H1 (cell line): ENCODE measurements around the gene DOCK10. TPM values are rescaled to one million over a fixed set of nuclear protein-coding genes. Genes with fewer than 3 reads are reported as not detected.

Experiments
- CTCF ChIA-PET: fragments of 300-600 bp; sonication (Branson Sonifier 250); formaldehyde crosslinking; loops from one replicate; lab custom pipeline; 2021; ENCODE audit not compliant: partially characterized antibody; lab: Charles Lee
- POLR2A ChIA-PET: fragments of 300-600 bp; sonication (Branson Sonifier 250); formaldehyde crosslinking; loops from one replicate; lab custom pipeline; 2021; ENCODE audit warnings: inconsistent platforms; ENCODE audit not compliant: partially characterized antibody; lab: Charles Lee
- DNase-seq, 2 experiments: peaks; one replicate each; pipeline versions ENCODE4 v3.0.0 to v3.0.0-alpha.2; 2010 to 2022; ENCODE audit warnings: low spot score in 2 of 2, low read depth in 1 of 2, mixed read lengths in 1 of 2
- FAIRE-seq: peaks from 2 replicates; lab custom pipeline; 2011; peaks lifted over from hg19 to GRCh38; lab: Jason Lieb, UNC
- H2AFZ ChIP-seq: 2 replicates; pipeline ENCODE4 v1.8.1; 2012; ENCODE audit warnings: low read length, inconsistent platforms
- H2AK5ac ChIP-seq: 2 replicates; pipeline ENCODE4 v1.6.1; 2013; ENCODE audit warnings: low read depth, low read length
- H2BK120ac ChIP-seq: replicated peaks from 2 replicates; pipeline ENCODE3; 2013; ENCODE audit warnings: low read depth, low read length, inconsistent platforms
- H2BK12ac ChIP-seq: 2 replicates; pipeline ENCODE4 v1.6.1; 2013; ENCODE audit warnings: low read depth, low read length
- H2BK15ac ChIP-seq: 2 replicates; pipeline ENCODE4 v1.6.1; 2013; ENCODE audit warnings: low read length
- H2BK20ac ChIP-seq: 2 replicates; pipeline ENCODE4 v1.6.1; 2013; ENCODE audit warnings: low read length
- H2BK5ac ChIP-seq: 2 replicates; pipeline ENCODE4 v1.6.1; 2013; ENCODE audit warnings: low read depth, low read length
- H3K14ac ChIP-seq: 2 replicates; pipeline ENCODE4 v1.6.1; 2013; ENCODE audit warnings: inconsistent platforms; ENCODE audit not compliant: insufficient read length
- H3K18ac ChIP-seq: 2 replicates; pipeline ENCODE4 v1.6.1; 2013; ENCODE audit warnings: low read length; ENCODE audit errors: extremely low read depth
- H3K23ac ChIP-seq: 2 replicates; pipeline ENCODE4 v1.6.1; 2013; ENCODE audit warnings: inconsistent platforms; ENCODE audit not compliant: insufficient read length
- H3K23me2 ChIP-seq: 2 replicates; pipeline ENCODE4 v1.6.1; 2013; ENCODE audit warnings: low read depth, low read length
- H3K27ac ChIP-seq: 2 replicates; pipeline ENCODE4 v1.6.1; 2011; ENCODE audit warnings: low read depth, low read length, inconsistent platforms
- H3K27me3 ChIP-seq, 4 experiments: replicated peaks in 1 of 4; 1 replicate in 1 of 4; 2 replicates in 3 of 4; pipeline versions ENCODE4 v1.6.1 to v1.8.1; 2011 to 2013; ENCODE audit warnings: low read length in 3 of 4, mild to moderate bottlenecking in 3 of 4, inconsistent platforms in 2 of 4, mixed read lengths in 2 of 4, moderate library complexity in 1 of 4; ENCODE audit not compliant: control insufficient read depth in 3 of 4, insufficient read depth in 3 of 4; ENCODE audit errors: extremely low read depth in 1 of 4
- H3K36me3 ChIP-seq, 4 experiments: 2 replicates each; pipeline versions ENCODE4 v1.6.1 to v1.8.1; 2011 to 2013; ENCODE audit warnings: mild to moderate bottlenecking in 4 of 4, low read length in 3 of 4, moderate library complexity in 2 of 4, control low read depth in 1 of 4, inconsistent platforms in 1 of 4; ENCODE audit not compliant: insufficient read depth in 4 of 4, control insufficient read depth in 2 of 4
- H3K4ac ChIP-seq: replicated peaks from 2 replicates; pipeline ENCODE3; 2013; ENCODE audit warnings: low read length, low read depth, mixed read lengths, inconsistent platforms; ENCODE audit not compliant: insufficient read length
- H3K4me1 ChIP-seq, 4 experiments: replicated peaks in 1 of 4; 1 replicate in 1 of 4; 2 replicates in 3 of 4; pipeline versions ENCODE4 v1.6.1 to v1.8.1; 2011 to 2013; ENCODE audit warnings: low read length in 3 of 4, inconsistent platforms in 2 of 4, mixed read lengths in 1 of 4; ENCODE audit not compliant: insufficient read depth in 4 of 4, control insufficient read depth in 3 of 4
- H3K4me2 ChIP-seq, 2 experiments: 2 replicates each; pipeline versions ENCODE4 v1.6.1 to v1.8.1; 2011 to 2013; ENCODE audit warnings: low read depth in 2 of 2, low read length in 2 of 2, control low read depth in 1 of 2, inconsistent platforms in 1 of 2, mild to moderate bottlenecking in 1 of 2; ENCODE audit not compliant: insufficient read depth in 1 of 2
- H3K4me3 ChIP-seq, 4 experiments: fragments of 200-600, 300-600 bp in 1 of 4; sonication (generic), shearing (Covaris generic), sonication (Bioruptor Twin) in 1 of 4; 2 replicates each; pipeline versions ENCODE4 v1.5.1 to v1.8.1; 2011 to 2016; ENCODE audit warnings: low read length in 4 of 4, low read depth in 3 of 4, control low read depth in 2 of 4, inconsistent platforms in 2 of 4, mild to moderate bottlenecking in 2 of 4, mixed read lengths in 1 of 4, moderate library complexity in 1 of 4; ENCODE audit not compliant: insufficient read depth in 2 of 4; ENCODE audit errors: extremely low read depth in 1 of 4
- H3K56ac ChIP-seq: replicated peaks from 2 replicates; pipeline ENCODE3; 2013; ENCODE audit warnings: low read depth, mild to moderate bottlenecking, mixed read lengths, low read length, inconsistent platforms; ENCODE audit not compliant: insufficient read length
- H3K79me1 ChIP-seq: 2 replicates; pipeline ENCODE4 v1.6.1; 2013; ENCODE audit warnings: low read depth, low read length, control low read depth
- H3K79me2 ChIP-seq, 2 experiments: 2 replicates each; pipeline versions ENCODE4 v1.6.1 to v1.8.1; 2012 to 2013; ENCODE audit warnings: low read length in 2 of 2, mild to moderate bottlenecking in 2 of 2, inconsistent platforms in 1 of 2; ENCODE audit not compliant: insufficient read depth in 2 of 2, control insufficient read depth in 1 of 2
- H3K9ac ChIP-seq, 4 experiments: replicated peaks in 1 of 4; 1 replicate in 1 of 4; 2 replicates in 3 of 4; pipeline versions ENCODE4 v1.6.1 to v1.8.1; 2011 to 2013; ENCODE audit warnings: low read depth in 3 of 4, low read length in 3 of 4, control low read depth in 2 of 4, mild to moderate bottlenecking in 2 of 4, moderate library complexity in 2 of 4, inconsistent platforms in 1 of 4; ENCODE audit errors: extremely low read depth in 1 of 4
- H3K9me3 ChIP-seq, 2 experiments: 2 replicates each; pipeline versions ENCODE4 v1.6.1 to v1.8.1; 2012 to 2013; ENCODE audit warnings: mild to moderate bottlenecking in 2 of 2, moderate library complexity in 2 of 2, control low read depth in 1 of 2, inconsistent platforms in 1 of 2, low read depth in 1 of 2, low read length in 1 of 2, mixed read lengths in 1 of 2; ENCODE audit not compliant: insufficient read depth in 2 of 2
- H4K20me1 ChIP-seq, 2 experiments: replicated peaks in 1 of 2; 2 replicates each; pipeline versions ENCODE3 to v1.8.1; 2011 to 2013; ENCODE audit warnings: inconsistent platforms in 2 of 2, low read length in 2 of 2, mild to moderate bottlenecking in 1 of 2; ENCODE audit not compliant: insufficient read depth in 2 of 2, control insufficient read depth in 1 of 2
- H4K5ac ChIP-seq: 2 replicates; pipeline ENCODE4 v1.6.1; 2013; ENCODE audit warnings: low read length, low read depth, mixed read lengths, inconsistent platforms; ENCODE audit not compliant: insufficient read length
- H4K8ac ChIP-seq: 2 replicates; pipeline ENCODE4 v1.8.0; 2013; ENCODE audit warnings: mild to moderate bottlenecking, moderate library complexity, low read length, inconsistent platforms; ENCODE audit not compliant: insufficient read depth; ENCODE audit errors: extremely low read depth
- H4K91ac ChIP-seq: replicated peaks from 2 replicates; pipeline ENCODE3; 2013; ENCODE audit warnings: low read length, mixed read lengths, inconsistent platforms; ENCODE audit not compliant: insufficient read length
- BRCA1 ChIP-seq: IDR thresholded peaks from 2 replicates; pipeline ENCODE4 v1.6.1; 2012; ENCODE audit warnings: low read depth, low read length, improper control_type of control experiment
- CREB1 ChIP-seq: IDR thresholded peaks from 2 replicates; pipeline ENCODE4 v1.6.1; 2012; ENCODE audit warnings: inconsistent platforms
- FOSL1 ChIP-seq: IDR thresholded peaks from 2 replicates; pipeline ENCODE4 v1.6.1; 2011; ENCODE audit warnings: mild to moderate bottlenecking, low read depth, low read length, moderate library complexity; ENCODE audit not compliant: insufficient read depth
- GABPA ChIP-seq: IDR thresholded peaks from 2 replicates; pipeline ENCODE4 v1.6.1; 2011; ENCODE audit warnings: mild to moderate bottlenecking, low read length, moderate library complexity, borderline replicate concordance; ENCODE audit not compliant: insufficient read depth
- RNF2 ChIP-seq: fragments of 200-900, 300-1000 bp; sonication (generic); IDR thresholded peaks from 2 replicates; pipeline ENCODE4 v1.7.1; 2016; ENCODE audit warnings: borderline replicate concordance, low read depth, mild to moderate bottlenecking, antibody characterized with exemption, low read length; ENCODE audit not compliant: poor library complexity, severe bottlenecking; ENCODE audit errors: missing control alignments
- SIN3A ChIP-seq, 2 experiments: IDR thresholded peaks in 1 of 2; conservative IDR thresholded peaks in 1 of 2; 2 replicates each; pipeline ENCODE4 v1.6.1; 2011 to 2012; ENCODE audit warnings: low read length in 2 of 2, improper control_type of control experiment in 1 of 2, low read depth in 1 of 2, mild to moderate bottlenecking in 1 of 2
- SIRT6 ChIP-seq: IDR thresholded peaks from one replicate; pipeline ENCODE4 v1.7.1; 2012; ENCODE audit warnings: low read length, inconsistent platforms
- SRF ChIP-seq: IDR thresholded peaks from 2 replicates; pipeline ENCODE4 v1.6.1; 2011; ENCODE audit warnings: mild to moderate bottlenecking, low read depth, low read length, moderate library complexity
- TAF7 ChIP-seq: optimal IDR thresholded peaks from 2 replicates; pipeline ENCODE3; 2011; ENCODE audit warnings: low read depth, mild to moderate bottlenecking, inconsistent platforms, low read length, moderate library complexity, borderline replicate concordance
- TEAD4 ChIP-seq: IDR thresholded peaks from 2 replicates; pipeline ENCODE4 v1.6.1; 2012; ENCODE audit warnings: low read depth, low read length, inconsistent platforms, mixed read lengths
- WGBS, 2 experiments: shearing (Covaris generic) in 1 of 2; methylation state at CpG; one replicate each; pipeline versions ENCODE4 v1.1.6 to v1.1.7; 2013 to 2015; ENCODE audit warnings: low lambda C conversion rate in 2 of 2, mixed read lengths in 2 of 2, inconsistent platforms in 1 of 2, low coverage in 1 of 2, missing lambda C conversion rate in 1 of 2; ENCODE audit not compliant: insufficient replicate concordance in 2 of 2, insufficient coverage in 1 of 2, insufficient read length in 1 of 2; ENCODE audit errors: extremely low coverage in 1 of 2, missing lambda C conversion rate in 1 of 2; 5-methylcytosine and 5-hydroxymethylcytosine counted together
- polyA plus RNA-seq, 7 experiments: library from polyadenylated mRNA; depleted of rRNA in 3 of 7; stranded (reverse) in 5 of 7; unstranded in 2 of 7; fragments of >200 nt in 5 of 7; fragments of 200-250 nt in 2 of 7; gene quantifications; 1 replicate in 5 of 7; 2 replicates in 1 of 7; 4 replicates in 1 of 7; pipeline versions ENCODE4 v1.2.1 to v1.2.3, GENCODE V29; 2011 to 2013; ENCODE audit warnings: missing spikeins in 2 of 7, mixed read lengths in 2 of 7
- total RNA-seq: library from RNA; stranded (reverse); fragmentation: NEBNext Ultra II Directional; extraction: Animal tissue kit (Norgen Biotek cat#: 25700); gene quantifications from 2 replicates; pipeline ENCODE4 v1.2.1, GENCODE V29; 2021

DOCK10 gene
- total and polyA plus RNA-seq, 2 of the 8 experiments (the other 6 are each of a cell fraction or from before 2014, with no cell fraction given) = 0.33 to 1.6 TPM

- WGBS, 2 experiments = 88% methylated on average over 2 of the region's 2 CpGs; no CpG with 5 or more reads in 1 of the 2 experiments
- Histone ChIP-seq H2AK5ac (no peak overlapping the region), H3K9ac (no peak overlapping the region), H3K4ac (no peak overlapping the region), H3K79me1 (no peaks in the 10 kb centered on the region), H3K23ac (no peak overlapping the region), H2AFZ (no peak overlapping the region), H3K4me3 (no peak overlapping the region), H3K14ac (no peak overlapping the region), H3K23me2 (no peaks in the 10 kb centered on the region), H2BK120ac (no peak overlapping the region), H2BK15ac (no peak overlapping the region), H3K27ac (no peak overlapping the region), H2BK12ac (no peak overlapping the region), H3K27me3 (no peaks in the 10 kb centered on the region; a peak in 1 of 7 replicates), H4K20me1 (no peaks in the 10 kb centered on the region), H4K91ac (no peak overlapping the region), H2BK20ac (no peak overlapping the region), H3K4me2 (no peak overlapping the region), H3K9me3 (no peaks in the 10 kb centered on the region), H4K8ac (no peak overlapping the region), H3K18ac (no peak overlapping the region), H3K79me2 (no peaks in the 10 kb centered on the region), H4K5ac (no peak overlapping the region), H2BK5ac (no peak overlapping the region), H3K36me3 (no peaks in the 10 kb centered on the region), H3K56ac (no peak overlapping the region), H3K4me1 (no peaks in the 10 kb centered on the region)
- CTCF ChIA-PET = interaction anchor here (1.2 kb wide), 1 partner anchor 204 kb away, joined by 3 read pairs; no protein-coding TSS in a partner anchor
- POLR2A ChIA-PET = no interaction called here
- FAIRE-seq = no peak
- TF ChIP-seq TEAD4 (no peak), BRCA1 (no peak), CREB1 (no peak), TAF7 (no peak), SIRT6 (no peak), SRF (no peak), GABPA (no peak), FOSL1 (no peak), RNF2 (no peak), SIN3A (conservative IDR thresholded peaks at IDR 0.05 in 1 of 2, IDR thresholded peaks at IDR 0.05 in 1 of 2; ENCODE audit: low read depth in 1 of 2, low read length in 2 of 2) (no peak)
- DNase-seq = no peak
These were observed 244.1 kb downstream of the DOCK10 start for GRCh38 chr2:224798180-224798579.
